A673 (cell line): ENCODE results near the gene ZMAT5.

Experiments used
- EZH2 ChIP-seq: fragments of 200-600 bp; sonication (generic); IDR thresholded peaks from 2 replicates; pipeline ENCODE4 v1.6.1; 2017; ENCODE audit warnings: borderline replicate concordance, low read depth, mild to moderate bottlenecking, mixed read lengths, antibody characterized with exemption, low read length; ENCODE audit not compliant: poor library complexity, severe bottlenecking
- TF ChIP-seq, protein P1 (sequence below): fragments of 300-800, 200-600 bp; sonication (generic); conservative IDR thresholded peaks from 2 replicates; pipeline ENCODE4 v1.5.1; 2017; ENCODE audit warnings: low read depth, mild to moderate bottlenecking, antibody characterized with exemption, low read length, moderate library complexity, mixed read lengths

DNA sequence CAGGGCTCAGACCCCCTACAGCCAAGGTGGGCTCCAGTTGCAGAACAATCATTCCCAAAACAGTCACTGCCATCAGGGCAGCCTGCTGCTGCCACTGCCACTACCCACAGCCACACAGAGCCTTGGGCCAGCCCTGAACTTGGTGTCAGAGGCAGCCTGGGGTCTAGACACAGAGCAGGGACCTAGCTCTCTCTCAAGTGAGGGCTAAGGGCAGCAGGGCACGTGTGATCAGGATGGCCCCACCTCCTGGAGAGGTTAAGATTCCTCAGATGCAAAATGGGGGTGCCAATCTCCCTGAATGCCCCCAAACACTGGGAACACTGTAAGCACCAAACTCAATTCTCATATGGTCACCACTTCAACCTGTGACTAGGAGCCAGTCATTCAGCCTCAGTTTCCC lies 31.4 kb downstream of the ZMAT5 start:
- TF ChIP-seq, protein P1, sequence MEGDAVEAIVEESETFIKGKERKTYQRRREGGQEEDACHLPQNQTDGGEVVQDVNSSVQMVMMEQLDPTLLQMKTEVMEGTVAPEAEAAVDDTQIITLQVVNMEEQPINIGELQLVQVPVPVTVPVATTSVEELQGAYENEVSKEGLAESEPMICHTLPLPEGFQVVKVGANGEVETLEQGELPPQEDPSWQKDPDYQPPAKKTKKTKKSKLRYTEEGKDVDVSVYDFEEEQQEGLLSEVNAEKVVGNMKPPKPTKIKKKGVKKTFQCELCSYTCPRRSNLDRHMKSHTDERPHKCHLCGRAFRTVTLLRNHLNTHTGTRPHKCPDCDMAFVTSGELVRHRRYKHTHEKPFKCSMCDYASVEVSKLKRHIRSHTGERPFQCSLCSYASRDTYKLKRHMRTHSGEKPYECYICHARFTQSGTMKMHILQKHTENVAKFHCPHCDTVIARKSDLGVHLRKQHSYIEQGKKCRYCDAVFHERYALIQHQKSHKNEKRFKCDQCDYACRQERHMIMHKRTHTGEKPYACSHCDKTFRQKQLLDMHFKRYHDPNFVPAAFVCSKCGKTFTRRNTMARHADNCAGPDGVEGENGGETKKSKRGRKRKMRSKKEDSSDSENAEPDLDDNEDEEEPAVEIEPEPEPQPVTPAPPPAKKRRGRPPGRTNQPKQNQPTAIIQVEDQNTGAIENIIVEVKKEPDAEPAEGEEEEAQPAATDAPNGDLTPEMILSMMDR, result no peak
- TF ChIP-seq EZH2, result no peak
